GM18867 (cell line): Measurements from ENCODE around the gene PTGIR.

ENCODE experiments used
- ATAC-seq: cut with Tn5 transposase; IDR thresholded peaks from one replicate; pipeline ENCODE4 v1.9.1; 2021; ENCODE audit warnings: mild to moderate bottlenecking, moderate library complexity; ENCODE audit not compliant: unreplicated experiment

The PTGIR gene

DNA sequence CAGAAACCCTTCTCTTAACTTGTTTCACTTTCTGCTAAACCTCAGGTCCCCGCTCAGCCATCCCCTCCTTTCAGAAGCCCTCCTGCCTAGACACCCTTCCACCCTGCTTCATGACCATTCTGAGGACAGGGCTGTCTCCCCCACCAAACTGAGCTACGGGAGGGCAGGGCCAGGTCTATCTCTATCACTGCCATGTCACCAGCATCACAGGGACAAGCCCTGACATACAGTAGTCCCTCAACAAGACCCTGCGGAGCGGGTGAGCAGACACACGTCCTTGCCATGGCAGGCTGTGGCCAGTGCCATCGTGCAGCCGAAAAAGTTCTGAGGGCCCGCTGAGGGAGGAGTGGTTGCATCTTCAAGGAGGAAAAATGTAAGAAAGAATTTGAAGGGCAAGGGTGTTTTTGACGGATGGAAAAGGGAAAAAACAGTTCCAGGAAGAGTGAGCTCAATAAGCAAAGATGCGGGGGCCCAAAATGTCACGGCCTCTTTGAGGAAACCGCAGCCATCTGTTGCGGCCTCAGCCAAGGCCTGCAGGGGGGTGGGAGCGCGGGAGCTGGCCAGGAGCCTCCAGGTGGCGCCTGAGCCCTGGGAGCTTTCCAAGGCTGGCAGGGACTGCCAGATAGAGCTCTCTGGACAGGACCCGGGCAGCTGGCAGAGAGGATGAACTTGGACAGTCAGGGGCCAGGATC is 8.1 kb downstream of the PTGIR start:
- ATAC-seq = no peak

DNA sequence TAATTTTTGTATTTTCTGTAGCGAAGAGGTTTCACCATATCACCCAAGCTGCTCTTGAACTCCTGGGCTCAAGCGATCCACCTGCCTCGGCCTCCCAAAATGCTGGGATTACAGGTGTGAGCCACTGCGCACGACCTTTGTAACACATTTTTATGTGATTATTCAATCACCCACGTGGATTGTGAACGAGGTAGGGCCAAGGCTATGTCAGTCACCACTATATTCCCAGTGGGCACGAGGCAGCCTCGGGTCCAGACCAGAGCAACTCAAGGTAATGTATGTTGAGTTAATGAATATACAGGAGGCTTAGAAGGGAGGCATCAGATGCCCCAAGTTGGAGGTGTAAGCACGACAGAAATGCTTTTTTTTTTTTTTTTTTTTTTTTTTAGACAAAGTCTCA is 8.9 kb downstream of the PTGIR start:
- ATAC-seq = no peak

DNA sequence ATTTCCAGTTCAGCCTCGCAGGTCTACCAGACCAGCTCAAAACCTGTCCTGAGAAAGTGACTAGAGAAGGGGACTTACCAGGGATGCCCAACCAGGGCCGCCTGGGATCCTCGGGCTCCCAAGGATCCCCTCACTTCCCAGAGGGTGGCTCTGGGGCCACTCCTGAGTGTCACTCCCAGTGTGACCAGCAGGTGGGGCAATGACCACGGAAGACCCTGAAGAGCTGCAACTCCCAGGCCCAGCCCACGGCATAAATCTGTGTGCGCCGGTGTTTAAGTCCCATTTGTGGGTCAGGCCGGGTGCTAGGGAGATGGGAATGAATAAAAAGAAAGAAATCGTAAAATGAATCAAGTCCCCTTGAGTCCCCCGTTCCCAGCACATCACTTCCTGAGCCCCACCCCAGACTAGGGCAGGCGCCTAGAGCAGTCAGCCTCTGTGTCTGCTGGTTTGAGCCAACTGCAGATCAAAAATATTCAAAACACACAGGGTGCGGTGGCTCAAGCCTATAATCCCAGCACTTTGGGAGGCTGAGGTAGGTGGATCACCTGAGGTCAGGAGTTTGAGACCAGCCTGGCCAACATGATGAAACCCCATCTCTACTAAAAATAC is 10.7 kb downstream of the PTGIR start:
- ATAC-seq = peak; percentile 58

DNA sequence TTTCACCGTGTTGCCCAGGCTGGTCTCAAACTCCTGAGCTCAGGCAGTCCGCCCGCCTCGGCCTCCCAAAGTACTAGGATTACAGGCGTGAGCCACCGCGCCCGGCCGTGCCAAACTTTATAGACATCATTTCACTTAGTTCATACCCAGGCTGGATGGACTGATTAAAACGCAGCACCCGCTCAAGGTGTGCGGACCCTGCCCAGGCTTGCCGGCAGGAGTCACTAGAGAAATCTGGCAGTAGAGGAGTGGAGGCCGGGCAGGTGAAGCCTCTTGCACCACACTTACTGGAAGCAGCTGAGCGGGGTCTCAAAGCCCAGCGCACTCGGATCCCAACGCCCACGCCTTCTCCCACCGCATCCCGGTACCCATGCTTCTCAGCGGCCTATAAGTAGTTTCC is 11.4 kb downstream of the PTGIR start:
- no peak for ATAC-seq

DNA sequence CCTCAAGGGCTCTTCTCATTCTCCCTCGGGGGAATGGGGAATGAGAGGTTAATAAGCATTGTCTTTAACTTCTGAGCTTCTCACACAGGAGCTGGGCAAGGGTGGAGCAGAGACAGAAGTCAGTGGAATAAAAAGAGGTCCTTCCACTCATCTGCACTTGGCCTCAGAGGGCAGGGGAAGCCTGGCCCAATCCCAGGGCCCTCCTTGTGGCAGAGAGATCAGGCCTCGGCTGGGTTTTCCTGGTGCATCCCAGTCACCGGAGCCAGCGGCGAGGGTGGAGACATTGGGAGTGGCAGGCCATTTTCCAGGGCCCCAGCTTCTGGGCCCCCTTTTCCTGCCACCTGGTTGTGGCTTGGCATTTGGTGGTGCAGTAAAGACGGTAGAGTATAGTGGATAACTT is 13.1 kb downstream of the PTGIR start:
- ATAC-seq = no peak

DNA sequence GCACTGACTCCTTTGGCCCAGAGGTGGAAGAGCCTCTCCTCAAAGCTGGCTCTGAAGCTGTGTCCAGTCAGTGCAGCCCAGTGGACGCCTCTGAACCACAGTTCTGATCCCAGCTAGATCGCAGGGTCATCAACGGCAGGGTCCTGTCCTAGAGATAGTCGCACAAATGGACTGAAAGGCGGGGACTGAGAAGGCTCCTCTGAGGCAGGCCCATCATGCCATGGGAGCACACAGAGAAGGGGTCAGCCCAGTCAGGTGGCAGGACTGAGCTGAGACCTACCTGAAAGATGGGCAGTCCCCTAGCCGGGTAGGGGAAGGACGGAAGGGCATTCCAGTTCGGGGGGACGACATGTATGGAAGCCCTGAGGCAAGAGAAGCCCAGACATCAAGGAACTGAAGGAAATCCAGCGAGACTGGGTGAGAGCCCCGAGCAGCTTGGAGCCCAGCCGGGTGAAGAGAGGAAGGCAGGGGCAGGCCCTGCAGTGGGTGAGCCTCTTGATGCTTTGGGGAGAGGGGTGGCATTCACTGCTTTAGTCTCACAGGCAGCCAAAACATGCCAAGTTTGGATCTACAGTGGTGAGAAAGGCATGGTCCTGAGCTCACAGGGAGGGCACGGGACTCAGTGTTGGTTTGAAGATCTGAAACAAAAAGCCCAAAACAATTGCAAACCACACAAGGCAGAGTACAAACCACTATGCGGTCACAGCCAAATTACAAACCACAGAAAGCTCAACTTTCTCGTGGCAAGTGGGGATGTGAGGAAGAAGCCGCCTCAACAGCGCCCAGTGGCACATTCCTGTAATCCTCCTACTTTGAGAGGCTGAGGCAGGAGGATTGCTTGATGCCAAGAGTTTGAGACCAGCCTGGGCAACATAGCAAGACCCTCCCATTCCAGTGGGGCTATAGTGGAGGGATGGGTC is 13.8 kb downstream of the PTGIR start:
- no peak for ATAC-seq

DNA sequence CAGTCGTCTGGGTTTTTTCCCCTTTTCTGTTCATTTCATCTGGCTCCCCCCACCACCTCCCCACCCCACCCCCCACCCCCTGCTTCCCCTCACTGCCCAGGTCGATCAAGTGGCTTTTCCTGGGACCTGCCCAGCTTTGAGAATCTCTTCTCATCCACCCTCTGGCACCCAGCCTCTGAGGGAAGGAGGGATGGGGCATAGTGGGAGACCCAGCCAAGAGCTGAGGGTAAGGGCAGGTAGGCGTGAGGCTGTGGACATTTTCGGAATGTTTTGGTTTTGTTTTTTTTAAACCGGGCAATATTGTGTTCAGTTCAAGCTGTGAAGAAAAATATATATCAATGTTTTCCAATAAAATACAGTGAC is 14.5 kb downstream of the PTGIR start:
- ATAC-seq = no peak

DNA sequence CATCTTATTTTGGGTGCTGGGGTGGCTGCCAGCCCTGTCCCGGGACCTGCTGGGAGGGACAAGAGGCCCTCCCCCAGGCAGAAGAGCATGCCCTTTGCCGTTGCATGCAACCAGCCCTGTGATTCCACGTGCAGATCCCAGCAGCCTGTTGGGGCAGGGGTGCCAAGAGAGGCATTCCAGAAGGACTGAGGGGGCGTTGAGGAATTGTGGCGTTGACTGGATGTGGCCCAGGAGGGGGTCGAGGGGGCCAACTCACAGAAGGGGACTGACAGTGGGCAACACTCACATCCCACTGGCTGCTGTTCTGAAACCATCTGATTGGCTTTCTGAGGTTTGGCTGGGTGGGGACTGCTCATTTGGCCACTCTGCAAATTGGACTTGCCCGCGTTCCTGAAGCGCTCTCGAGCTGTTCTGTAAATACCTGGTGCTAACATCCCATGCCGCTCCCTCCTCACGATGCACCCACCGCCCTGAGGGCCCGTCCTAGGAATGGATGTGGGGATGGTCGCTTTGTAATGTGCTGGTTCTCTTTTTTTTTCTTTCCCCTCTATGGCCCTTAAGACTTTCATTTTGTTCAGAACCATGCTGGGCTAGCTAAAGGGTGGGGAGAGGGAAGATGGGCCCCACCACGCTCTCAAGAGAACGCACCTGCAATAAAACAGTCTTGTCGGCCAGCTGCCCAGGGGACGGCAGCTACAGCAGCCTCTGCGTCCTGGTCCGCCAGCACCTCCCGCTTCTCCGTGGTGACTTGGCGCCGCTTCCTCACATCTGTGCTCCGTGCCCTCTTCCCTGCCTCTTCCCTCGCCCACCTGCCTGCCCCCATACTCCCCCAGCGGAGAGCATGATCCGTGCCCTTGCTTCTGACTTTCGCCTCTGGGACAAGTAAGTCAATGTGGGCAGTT is 15.1 kb downstream of the PTGIR start:
- no peak for ATAC-seq

DNA sequence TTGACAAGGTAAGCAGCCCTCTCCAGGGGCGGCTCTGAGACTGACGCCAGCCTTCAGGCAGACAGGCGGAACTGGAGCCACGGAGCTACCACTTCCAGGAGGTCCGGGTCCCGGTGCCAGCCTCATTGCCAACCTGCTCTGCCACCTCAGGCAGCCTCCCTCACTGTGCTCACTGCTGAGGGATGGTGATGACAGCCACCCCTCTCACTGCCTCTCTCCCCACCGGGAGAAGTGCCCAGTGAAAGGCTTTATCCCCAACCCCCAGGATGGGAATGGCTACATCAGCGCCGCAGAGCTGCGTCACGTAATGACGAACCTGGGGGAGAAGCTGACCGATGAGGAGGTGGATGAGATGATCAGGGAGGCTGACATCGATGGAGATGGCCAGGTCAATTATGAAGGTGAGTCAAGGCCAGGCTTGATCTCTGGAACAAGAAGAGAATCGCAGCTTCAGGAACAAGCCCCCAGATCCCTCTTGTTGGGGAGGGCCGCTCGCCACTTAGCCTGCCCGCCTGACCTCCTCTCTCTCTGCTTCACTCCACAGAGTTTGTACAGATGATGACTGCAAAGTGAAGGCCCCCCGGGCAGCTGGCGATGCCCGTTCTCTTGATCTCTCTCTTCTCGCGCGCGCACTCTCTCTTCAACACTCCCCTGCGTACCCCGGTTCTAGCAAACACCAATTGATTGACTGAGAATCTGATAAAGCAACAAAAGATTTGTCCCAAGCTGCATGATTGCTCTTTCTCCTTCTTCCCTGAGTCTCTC is 16.1 kb downstream of the PTGIR start:
- no peak for ATAC-seq

DNA sequence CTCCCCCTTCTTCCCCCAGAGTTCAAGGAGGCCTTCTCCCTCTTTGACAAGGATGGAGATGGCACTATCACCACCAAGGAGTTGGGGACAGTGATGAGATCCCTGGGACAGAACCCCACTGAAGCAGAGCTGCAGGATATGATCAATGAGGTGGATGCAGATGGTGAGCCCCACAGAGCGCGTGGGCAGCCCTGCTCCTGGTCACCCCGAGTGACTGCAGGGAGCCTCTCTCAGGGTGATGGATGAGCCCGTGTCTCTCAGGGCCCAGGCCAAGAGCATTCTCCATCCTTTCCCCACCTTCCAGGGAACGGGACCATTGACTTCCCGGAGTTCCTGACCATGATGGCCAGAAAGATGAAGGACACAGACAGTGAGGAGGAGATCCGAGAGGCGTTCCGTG is 16.7 kb downstream of the PTGIR start:
- no peak for ATAC-seq

DNA sequence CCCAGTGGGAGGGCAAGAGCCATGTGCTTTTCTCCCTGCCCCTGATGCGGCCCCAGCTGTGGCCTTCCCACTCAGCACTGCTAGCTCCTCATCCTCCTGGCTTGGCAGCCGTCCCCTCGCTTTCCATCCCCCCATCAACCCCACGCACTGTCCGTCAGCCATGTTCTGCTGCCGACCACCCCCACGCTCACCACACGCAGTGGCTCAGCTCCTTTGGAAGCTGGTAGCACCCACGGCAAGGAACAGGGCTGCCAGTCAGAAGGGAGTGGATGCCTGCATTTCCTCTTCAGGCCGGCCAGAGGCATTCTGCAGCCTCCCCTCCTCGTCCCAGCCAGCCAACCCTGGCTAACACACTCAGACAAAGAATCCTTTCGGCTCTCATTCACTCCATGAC is 17.4 kb downstream of the PTGIR start:
- ATAC-seq = no peak

DNA sequence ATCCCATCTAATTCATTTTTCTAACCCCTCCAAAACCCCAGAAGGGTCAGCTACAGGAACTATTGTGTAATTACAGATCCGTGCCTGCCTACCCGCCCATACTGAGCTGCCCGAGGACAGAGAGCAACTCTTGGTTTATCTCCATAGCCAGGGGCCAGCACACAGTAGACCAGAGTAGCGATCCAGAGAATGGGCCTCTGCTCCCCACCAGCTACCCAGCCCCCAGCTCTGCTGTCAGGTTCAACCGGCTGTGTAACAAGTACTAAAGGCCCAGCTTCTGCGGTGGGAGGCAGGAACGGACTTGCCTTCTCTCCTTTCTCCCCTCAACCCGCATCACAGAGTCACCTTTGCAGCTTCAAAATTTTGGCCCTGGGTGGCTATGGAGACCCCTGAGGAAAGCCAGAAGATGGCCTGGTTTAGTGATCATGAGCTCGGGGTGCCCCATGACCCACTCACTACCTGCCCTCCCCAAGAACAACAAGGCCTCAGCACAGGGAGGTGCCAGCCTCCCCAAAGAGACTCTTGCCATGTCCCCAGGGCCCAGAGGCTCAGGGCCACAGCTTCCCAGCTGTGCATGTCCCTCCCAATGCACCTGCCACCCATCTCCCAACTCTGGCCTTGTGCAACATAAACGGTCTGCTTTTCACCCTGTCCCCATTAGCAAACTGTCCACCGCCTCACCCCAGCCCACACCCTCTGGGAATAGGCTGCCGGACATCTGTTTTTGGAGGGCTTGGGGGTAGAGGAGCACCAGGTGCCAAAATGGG is 18.0 kb downstream of the PTGIR start:
- no peak for ATAC-seq

DNA sequence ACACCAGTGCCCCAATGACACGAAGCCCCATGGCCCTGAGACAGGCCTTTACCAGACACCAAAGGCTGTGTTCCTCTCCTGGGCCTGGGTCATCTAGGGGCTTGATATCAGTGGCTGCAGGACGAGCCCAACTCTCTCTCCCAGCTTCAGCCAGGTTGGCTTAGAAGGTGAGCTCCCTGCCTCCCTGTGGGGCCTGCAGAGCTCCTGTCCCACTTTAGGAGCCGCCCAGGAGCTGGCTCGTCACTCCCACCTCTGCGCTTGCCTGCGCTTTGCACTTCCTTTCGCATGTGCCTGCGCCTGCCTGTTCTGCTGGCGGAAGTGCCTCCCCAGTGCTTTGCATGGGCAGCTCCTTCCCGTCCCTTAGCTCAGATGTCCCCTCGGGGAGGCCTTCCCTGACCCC is 18.9 kb downstream of the PTGIR start:
- ATAC-seq = no peak

DNA sequence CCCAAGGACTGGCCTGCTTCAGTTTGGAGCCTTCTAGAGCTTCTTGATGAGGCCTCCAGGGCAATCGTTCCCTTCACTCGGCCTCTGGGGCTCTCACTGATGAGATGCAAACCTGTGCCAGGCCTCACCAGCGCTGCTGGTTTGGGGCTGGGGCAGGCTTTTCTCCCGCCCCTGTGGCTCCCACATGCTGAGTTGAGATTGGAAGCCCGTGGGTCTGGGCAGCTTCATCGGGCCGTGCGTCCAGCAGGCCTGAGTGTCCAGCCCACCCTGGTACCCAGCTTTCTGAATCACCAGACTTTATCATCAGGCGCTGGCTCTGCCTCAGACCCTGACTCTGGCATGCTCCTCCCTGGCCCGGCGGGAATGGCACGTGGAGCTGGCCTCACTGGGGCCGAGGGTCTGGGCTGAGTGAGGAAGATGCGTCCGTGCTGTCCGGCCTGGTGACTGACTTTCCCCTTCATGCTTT is 19.5 kb downstream of the PTGIR start:
- no peak for ATAC-seq

DNA sequence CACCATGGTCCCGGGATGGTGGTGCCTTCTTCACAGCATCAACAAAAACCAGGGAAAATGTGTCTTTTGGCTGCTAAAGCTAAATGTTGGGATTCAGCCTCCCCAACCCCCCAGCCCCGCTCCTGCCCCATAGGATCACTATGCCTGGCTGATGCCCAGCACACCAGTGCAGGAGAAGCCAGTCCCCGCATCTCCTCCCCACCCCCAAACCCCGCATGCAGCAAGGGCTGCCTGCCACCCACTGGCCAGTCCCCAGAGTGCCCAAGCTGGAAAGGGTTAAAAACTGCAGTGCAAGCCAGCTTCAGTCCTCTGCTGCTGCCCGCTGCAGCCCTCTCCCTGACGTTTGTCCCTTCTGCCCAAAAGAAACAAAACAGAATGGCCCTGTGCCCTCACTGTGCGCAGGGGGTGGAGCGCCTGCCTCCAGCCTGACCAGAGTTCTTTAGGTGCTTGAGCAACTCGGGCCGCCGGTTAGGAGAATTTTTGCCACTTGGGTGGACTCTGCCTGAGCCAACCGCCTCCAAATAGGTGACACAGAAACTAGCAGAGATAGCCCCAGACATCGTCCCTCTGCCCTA is 20.0 kb downstream of the PTGIR start:
- no peak for ATAC-seq

DNA sequence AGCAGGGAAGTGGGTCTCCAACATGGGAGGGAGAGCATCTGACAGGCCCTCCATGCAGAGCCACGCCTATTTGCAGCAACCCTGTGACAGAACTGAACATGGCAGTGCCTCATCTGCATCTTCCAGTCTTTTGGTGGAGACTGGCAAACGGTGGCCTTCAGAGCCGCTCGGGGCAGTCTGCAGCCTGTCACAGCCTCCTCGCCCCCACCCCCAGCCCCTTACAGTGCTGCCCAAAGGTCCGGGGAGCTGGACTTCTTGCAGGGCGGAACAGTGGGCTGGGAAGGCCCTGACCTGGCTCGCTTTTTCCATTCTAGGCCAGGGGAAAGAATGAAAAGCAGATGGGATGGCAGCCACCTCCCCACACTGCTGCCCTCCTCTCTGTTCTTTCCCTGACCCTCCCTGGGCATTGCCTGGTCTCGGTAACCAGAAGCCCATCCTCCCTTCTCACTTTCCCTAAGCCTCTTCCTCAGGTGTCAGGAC is 21.1 kb downstream of the PTGIR start:
- no peak for ATAC-seq

DNA sequence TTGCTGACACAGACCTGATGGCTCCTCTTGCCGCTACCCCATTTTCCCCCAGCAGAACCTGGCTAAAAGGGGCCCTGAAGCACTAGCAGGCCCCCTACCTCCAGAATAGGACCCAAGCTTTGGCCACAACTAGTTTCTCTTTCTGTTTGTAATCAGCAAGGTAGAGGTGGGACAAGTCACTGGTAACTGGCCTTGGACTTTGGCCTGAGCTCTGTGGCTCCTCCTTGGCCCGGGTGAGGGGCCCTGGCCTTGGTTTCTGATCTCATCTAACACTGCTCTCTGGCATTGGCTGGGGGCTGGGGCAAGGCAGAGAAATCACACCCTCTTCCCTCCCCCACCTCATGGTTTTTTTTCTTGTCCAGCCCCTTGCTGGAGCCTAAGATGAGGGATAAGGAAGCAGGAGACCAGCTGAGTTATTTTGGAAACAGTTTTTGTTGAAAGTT is 21.7 kb downstream of the PTGIR start:
- no peak for ATAC-seq

DNA sequence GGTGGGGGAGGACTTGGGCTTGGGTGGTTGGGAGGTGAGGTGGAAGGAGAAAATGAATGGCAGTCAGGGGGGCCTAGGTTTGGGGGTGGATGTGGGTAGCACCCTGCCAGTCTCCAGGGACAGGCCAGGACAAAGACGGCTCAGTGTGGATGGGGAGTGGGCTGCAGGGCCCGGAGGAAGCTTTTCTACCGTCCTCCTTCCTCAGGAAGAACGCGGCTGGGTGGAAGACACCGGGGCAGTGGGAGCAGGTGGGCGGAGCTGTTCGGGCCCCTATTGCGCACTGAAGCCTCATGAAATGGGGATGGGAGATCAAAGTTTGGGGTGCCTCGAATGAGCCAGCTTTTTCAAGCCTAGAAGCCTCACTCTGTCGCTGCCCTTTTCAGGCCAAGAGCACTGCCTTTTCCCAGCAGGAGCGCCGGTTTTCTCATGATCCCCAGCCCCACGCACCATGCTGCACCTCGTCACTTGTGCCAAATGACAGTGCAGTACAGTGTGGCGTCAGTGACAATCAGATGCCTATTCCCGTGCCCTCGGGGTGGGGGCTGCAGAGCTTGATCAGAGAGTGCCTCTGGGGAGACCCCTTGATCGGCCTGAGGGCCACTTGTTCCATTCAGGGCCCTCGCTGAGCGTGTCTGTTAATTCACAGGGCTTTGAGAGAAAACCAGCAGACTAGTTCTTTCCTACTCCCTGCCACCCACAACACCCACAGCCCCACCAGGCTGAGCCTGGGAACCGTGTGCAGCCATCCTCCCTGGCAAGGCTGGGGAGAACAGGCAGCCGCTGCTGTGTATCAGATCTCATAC is 22.3 kb downstream of the PTGIR start:
- ATAC-seq = no peak
